HG03457 (cell line): ENCODE data around the gene SLC38A9.
"Not testable (repeated sequence)": the region's sequence is repeated elsewhere in the genome, so short reads cannot be mapped to it uniquely, and the experiment has no call there.

Experiments
- ATAC-seq: cut with Tn5 transposase; IDR thresholded peaks from one replicate; pipeline ENCODE4 v1.9.1; 2021; ENCODE audit warnings: moderate number of reproducible peaks; ENCODE audit not compliant: unreplicated experiment

Gene SLC38A9

DNA sequence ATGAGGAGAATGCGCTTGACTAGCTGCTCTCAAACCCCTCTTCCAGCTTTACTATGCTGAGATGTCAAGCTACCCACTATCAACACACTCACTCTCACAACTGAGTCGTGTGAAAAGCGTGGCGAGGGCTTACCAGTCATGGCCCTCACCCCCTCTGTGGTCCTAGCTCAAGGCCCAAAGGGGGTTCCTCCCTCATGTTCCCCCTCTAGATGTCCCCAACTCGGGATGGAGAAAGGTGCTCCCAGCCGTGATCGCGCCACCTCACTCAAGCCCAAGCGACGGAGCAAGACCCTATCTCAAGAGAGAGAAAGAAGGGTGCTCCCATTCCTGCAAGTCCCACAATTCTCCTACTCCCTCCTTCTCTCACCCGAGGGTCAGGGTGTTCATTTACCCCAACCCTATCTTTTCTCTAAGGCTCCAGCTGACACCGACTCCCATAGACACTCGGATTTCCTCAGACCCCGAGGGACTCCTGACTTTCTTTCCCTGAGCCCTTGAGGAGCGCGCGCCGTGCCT lies 559 bp downstream of the SLC38A9 start:
- ATAC-seq, result no peak

DNA sequence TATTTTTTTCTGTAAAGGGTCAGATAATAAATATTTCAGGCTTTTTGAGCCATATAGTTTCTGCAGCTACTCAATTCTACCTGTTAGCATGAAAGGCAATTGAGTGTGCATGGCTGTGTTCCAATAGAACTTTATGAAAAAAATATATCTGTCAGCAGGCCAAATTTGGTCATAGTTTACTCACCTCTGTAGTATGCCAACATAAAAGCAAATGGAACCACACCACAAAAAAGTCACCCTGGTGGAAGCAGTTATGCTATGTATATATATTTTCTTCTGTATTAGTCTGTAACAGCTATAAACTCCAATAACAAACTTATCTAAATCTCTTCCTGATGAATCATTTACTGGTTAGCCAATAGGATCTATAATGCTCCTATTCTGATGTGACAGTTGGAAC lies 3.4 kb downstream of the SLC38A9 start:
- no peak for ATAC-seq

GRCh38 chr5:55706230-55706629 lies 5.9 kb downstream of the SLC38A9 start:
- ATAC-seq, result no peak

DNA sequence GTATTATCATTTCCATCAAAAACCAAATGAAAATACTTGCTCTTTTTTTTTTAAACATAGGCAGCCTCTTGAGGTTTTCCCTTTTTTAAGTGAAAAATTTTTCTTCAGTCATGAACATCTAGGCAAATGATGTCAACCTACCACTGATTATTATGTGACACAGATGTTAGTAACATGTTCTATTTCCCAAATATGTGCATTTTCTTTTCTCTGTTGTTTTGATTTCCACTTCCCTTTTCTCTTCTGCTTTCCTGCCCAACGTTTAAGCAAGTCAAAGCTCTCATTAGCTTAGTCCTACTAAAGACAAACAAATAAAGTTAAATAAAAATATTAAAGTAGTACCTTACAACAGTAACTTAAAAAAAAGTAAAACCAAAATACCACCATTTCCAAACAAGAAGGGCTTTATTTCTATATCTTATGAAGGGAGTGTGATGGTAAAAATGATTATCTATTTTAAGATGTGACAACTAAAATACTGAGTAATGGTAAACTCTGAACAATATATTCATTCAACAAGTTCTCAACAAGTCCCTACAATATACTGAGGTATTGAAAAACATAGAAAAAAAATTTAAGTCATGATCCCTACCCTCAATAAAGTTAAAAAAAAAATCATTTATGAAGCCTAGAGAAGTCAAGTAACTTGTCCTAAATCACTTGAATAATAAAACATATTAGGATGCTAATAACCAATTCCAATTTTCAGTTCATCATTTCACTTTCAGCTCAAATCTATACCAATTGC lies 9.4 kb downstream of the SLC38A9 start:
- ATAC-seq, result no peak

DNA sequence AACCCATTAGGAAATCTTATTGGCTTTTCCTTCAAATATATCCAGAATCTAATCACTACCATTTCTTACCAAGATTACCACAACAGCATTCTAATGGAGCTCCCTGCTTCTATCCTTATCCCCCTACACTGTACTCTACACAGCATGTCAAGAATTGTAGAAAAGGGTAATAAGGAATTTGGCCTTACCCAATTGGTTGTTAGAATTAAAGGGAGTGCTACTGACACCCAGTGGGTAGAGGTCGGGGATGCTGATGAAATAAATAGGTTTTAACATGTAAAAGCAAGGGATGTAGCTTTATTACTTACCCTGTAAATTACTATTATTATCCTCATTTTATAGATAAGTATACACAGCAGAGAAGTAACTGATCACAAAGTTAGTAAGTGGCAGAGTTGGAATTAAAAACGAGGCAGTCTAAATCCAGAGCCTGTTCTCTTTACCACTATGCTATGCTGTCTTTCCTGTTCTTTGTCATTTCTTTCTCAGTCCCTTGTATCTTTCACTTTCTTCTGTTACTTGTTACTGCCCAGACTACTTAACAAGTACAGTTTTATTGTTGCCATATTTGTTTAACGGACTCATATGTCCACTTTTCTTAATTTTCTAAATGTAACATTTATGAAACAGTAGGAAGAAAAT lies 10.5 kb downstream of the SLC38A9 start:
- ATAC-seq, result no peak

GRCh38 chr5:55700745-55701144 lies 11.4 kb downstream of the SLC38A9 start:
- ATAC-seq, result no peak

DNA sequence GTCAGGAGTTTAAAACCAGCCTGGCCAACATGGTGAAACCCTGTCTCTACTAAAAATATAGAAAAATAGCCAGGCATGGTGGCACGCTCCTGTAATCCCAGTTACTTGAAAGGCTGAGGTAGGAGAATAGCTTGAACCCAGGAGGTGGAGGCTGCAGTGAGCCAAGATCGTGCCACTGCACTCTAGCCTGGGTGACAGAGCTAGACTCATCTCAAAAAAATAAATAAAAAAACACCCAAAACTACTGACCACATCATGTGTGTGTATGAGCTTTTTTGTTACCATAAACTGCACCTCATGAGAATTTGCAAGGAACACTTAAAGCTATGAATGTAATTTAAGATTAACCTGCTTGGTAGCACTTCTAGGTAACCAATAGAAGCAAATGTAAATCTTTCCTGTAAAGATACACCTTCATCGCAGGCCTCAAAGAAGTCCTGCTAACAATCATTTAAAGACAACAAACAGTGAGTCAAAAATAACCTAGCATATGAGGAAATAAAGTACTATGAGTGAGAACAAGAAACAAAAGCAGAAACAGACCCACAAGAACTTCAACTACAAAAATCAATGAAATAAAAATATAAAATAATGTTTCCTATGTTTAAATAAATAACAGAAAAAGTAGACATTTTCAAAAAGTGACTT lies 13.0 kb downstream of the SLC38A9 start:
- ATAC-seq, result no peak

DNA sequence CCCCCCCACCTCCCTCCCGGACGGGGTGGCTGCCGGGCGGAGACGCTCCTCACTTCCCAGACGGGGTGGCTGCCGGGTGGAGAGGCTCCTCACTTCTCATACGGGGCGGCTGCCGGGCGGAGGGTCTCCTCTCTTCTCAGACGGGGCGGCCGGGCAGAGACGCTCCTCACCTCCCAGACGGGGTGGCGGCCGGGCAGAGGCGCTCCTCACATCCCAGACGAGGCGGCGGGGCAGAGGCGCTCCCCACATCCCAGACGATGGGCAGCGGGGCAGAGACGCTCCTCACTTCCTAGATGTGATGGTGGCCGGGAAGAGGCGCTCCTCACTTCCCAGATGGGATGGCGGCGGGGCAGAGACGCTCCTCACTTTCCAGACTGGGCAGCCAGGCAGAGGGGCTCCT lies 15.4 kb downstream of the SLC38A9 start:
- ATAC-seq, result not testable (repeated sequence)

DNA sequence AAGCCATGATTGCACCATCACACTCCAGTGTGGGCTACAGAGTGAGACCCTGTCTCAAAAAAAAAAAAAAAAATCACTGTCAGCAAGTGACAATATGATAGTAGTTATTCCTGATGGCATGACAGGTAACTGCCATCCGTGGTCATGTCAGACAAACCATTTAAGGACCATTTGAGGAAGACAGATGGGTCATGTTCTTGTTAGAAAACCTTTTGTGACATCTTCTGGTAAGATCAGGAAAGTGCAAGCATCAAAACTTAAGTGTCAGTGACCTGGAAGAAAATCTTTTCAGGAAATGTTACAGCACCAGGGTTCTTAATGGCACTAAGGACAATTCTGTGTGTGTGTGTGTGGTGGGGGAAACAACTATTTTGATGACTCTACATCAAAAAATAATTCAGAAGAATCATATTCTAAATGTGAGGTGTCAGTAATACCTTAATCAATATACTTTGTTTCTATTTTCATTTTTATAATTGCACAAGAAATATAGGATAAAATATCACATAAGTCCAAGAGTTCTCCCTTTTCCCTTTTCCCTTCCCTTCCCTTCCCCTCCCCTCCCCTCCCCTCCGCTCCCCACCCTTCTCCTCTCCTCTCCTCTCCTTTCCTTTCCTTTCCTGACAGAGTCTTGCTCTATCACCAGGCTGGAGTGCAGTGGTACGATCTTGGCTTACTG lies 17.8 kb downstream of the SLC38A9 start:
- ATAC-seq, result no peak

- ATAC-seq, result no peak
These were observed 19.6 kb downstream of the SLC38A9 start for GRCh38 chr5:55692509-55692908.

GRCh38 chr5:55692106-55692417 lies 20.1 kb downstream of the SLC38A9 start:
- no peak for ATAC-seq

DNA sequence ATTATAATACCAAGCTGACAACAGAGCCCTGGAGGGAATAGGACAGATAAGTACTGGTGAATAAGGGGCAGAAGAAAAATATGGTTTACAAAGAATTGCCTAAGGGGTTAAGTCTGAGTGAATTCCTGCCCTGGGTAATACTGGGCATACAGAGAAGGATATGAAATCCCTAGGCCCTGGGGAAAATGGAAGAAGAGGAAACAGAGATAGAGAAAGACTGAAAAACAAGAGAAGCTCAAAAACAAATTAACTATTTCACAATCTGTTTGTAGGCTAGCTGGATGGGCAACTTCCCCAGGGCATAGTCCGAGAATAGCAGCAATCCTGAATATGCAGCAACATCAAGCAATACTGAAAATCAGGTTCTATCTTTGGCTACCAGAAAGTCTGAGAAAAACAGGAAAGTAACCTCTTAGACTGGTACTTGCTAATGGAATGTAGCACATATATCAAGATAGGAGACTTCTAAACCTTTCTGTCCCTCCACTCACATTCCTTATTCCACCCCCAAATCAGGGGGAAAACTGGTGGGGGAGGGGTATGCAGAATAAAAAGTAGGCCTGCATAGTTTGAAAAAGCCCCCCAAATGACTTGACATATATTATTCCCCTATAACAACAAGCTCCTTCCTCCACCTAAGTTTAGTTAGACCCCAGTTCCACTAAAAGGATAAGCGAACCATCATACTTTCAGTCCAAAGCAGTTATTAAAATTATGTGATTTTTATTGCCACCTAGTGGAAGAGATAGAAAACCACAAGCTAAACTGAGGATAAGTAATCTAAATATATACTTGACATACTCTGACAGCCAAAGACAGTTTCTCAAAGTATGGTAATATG lies 20.6 kb downstream of the SLC38A9 start:
- ATAC-seq, result no peak

GRCh38 chr5:55682071-55682470 lies 30.1 kb downstream of the SLC38A9 start:
- ATAC-seq, result no peak

- ATAC-seq, result no peak
These were observed 30.8 kb downstream of the SLC38A9 start for GRCh38 chr5:55681301-55681700.

- no peak for ATAC-seq
These were observed 31.8 kb downstream of the SLC38A9 start for GRCh38 chr5:55680353-55680752.

- no peak for ATAC-seq
These were observed 32.6 kb downstream of the SLC38A9 start for GRCh38 chr5:55679556-55679955.

DNA sequence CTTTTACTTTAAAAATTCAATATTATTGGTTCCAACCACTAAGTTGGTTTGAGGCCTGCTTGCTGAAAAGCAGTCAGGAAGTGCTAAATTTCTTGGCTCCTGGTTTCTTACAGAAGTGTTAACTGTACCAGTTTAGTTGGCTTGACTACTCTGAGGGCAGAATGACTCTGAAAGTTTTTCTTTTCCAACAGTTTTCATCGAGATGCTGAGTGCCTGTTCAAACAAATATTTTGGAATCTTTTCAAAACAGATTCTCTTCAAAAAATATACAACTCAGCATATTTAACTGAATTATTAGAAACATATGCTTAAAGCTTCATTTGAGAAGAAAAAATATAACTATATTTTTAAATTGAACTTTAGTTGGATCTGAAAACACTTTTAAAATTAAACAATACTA lies 37.0 kb downstream of the SLC38A9 start:
- ATAC-seq, result no peak

DNA sequence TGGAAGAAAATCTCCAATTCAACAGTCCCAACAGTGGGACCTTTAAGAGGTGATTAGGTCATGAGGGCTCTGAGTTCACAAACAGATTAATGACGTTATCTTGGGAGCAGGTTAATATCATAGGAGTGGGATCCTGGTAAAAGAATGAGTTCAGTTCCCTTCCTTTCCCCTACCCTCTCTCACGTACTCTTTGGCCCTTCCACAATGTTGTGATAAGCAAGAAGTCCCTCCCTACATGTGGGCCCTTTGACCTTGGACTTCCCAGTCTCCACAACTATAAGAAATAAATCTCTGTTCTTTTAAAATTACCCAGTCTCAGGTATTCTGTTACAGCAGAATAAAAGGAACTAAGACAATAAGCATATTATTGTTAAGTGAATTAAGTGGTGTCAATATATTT lies 37.8 kb downstream of the SLC38A9 start:
- no peak for ATAC-seq

DNA sequence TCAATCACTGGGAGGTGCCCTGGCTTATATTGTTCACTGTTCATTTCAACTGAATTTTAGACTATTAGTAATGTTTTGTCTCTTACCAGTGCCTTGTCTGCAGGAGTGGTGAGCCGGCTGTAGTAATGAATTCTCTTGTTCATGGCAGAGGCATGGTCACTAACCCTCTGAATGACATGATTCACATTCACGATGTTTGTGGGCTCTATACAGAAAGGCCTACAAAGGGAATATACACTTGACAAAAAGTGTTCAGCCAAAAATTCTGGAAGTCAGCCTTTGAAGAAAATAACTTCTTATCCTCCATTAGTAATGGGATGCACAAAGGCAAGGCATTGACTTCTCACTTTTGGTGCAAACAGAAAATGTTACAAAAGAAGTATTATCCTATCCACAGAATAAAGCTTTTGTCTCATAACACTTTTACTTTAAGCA lies 39.6 kb downstream of the SLC38A9 start:
- no peak for ATAC-seq

DNA sequence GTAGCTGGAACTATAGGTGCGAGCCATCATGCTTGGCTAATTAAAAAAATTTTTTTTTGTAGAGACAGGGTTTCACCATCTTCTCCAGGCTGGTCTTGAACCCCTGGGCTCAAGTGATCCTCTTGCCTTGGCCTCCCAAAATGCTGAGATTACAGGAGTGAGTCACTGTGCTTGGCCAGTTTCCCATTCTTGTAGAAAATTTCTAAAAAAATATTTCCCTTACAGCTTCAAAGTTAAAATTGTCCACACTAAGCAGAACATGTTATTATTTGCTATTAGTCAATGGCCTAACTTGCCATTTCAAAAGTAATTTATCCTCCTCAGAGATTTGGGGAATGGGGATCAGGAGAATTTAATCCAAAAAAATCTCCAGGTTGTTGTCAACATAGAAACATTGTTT lies 40.1 kb downstream of the SLC38A9 start:
- ATAC-seq, result no peak

- no peak for ATAC-seq
These were observed 43.8 kb downstream of the SLC38A9 start for GRCh38 chr5:55668356-55668755.
